MM.1S (cell line): Measurements from ENCODE around the gene CEP250.

Experiments used
- DNase-seq: peaks from one replicate; pipeline ENCODE4 v3.0.0-alpha.2; 2015
- H2AFZ ChIP-seq: fragments of 300-600 bp; sonication (generic); 2 replicates; pipeline ENCODE4 v1.6.0; 2016; ENCODE audit warnings: antibody characterized with exemption, low read length
- H3F3A ChIP-seq: fragments of 300-600 bp; sonication (generic); 2 replicates; pipeline ENCODE4 v1.6.1; 2016; ENCODE audit warnings: mild to moderate bottlenecking, antibody characterized with exemption, low read length, moderate library complexity, mixed read lengths; ENCODE audit not compliant: insufficient read depth
- H3K27ac ChIP-seq: fragments of 300-600 bp; sonication (generic); 2 replicates; pipeline ENCODE4 v1.5.1; 2016; ENCODE audit warnings: mild to moderate bottlenecking, low read length
- H3K27me3 ChIP-seq: fragments of 300-600 bp; sonication (generic); replicated peaks from 2 replicates; pipeline ENCODE4 v1.6.0; 2016; ENCODE audit warnings: low read length; ENCODE audit not compliant: insufficient read depth
- H3K36me3 ChIP-seq: fragments of 300-600 bp; sonication (generic); replicated peaks from 2 replicates; pipeline ENCODE4 v1.6.1; 2016; ENCODE audit warnings: mild to moderate bottlenecking, low read length, mixed read lengths; ENCODE audit not compliant: insufficient read depth
- H3K4me1 ChIP-seq: fragments of 300-600 bp; sonication (generic); 2 replicates; pipeline ENCODE4 v1.6.1; 2016; ENCODE audit warnings: low read length, mixed read lengths
- H3K4me2 ChIP-seq: fragments of 300-600 bp; sonication (generic); 2 replicates; pipeline ENCODE4 v1.6.0; 2016; ENCODE audit warnings: low read depth, low read length
- H3K4me3 ChIP-seq: fragments of 300-600 bp; sonication (generic); 2 replicates; pipeline ENCODE4 v1.5.1; 2016; ENCODE audit warnings: low read length, mixed read lengths
- H3K79me2 ChIP-seq: fragments of 300-600 bp; sonication (generic); 2 replicates; pipeline ENCODE4 v1.6.1; 2016; ENCODE audit warnings: mixed run types, low read length, mixed read lengths
- H3K9ac ChIP-seq: fragments of 300-600 bp; sonication (generic); 2 replicates; pipeline ENCODE4 v1.6.1; 2016; ENCODE audit warnings: low read length, mixed read lengths
- H3K9me2 ChIP-seq: fragments of 300-600 bp; sonication (generic); replicated peaks from 2 replicates; pipeline ENCODE4 v1.6.1; 2016; ENCODE audit warnings: mild to moderate bottlenecking, low read length, mixed read lengths; ENCODE audit not compliant: insufficient read depth
- H3K9me3 ChIP-seq: fragments of 300-600 bp; sonication (generic); replicated peaks from 2 replicates; pipeline ENCODE4 v1.6.1; 2016; ENCODE audit warnings: mild to moderate bottlenecking, low read length, mixed read lengths; ENCODE audit not compliant: insufficient read depth
- H4K20me1 ChIP-seq: fragments of 300-600 bp; sonication (generic); 2 replicates; pipeline ENCODE4 v1.6.1; 2016; ENCODE audit warnings: mild to moderate bottlenecking, low read length, moderate library complexity, mixed read lengths; ENCODE audit not compliant: insufficient read depth
- EZH2 ChIP-seq: fragments of 300-600 bp; sonication (generic); optimal IDR thresholded peaks from 2 replicates; pipeline ENCODE3; 2017; ENCODE audit warnings: low read depth, mild to moderate bottlenecking, antibody characterized with exemption, low read length, mixed read lengths
- EZH2phosphoT487 ChIP-seq: fragments of 300-600 bp; sonication (generic); IDR thresholded peaks from 2 replicates; pipeline ENCODE4 v1.6.1; 2018; ENCODE audit warnings: antibody characterized with exemption, low read length
- TF ChIP-seq, protein P1 (sequence below): fragments of 300-600 bp; sonication (generic); IDR thresholded peaks from 2 replicates; pipeline ENCODE4 v1.5.1; 2016; ENCODE audit warnings: antibody characterized with exemption, low read length, mixed read lengths

Gene CEP250

GRCh38 chr20:35562541-35563110 lies 107.2 kb downstream of the CEP250 start:
- no peak for DNase-seq
- Histone ChIP-seq H3K27me3 (no peaks in the 10 kb centered on the region), H4K20me1 (no peaks in the 10 kb centered on the region), H3K4me3 (no peak overlapping the region), H3K79me2 (no peaks in the 10 kb centered on the region), H3K36me3 (no peaks in the 10 kb centered on the region), H3K4me2 (no peak overlapping the region), H3F3A (no peaks in the 10 kb centered on the region), H3K4me1 (no peaks in the 10 kb centered on the region), H3K9me3 (no peaks in the 10 kb centered on the region), H3K9ac (no peak overlapping the region), H3K9me2 (no peaks in the 10 kb centered on the region), H2AFZ (no peak overlapping the region), H3K27ac (no peak overlapping the region)
- TF ChIP-seq, protein P1, sequence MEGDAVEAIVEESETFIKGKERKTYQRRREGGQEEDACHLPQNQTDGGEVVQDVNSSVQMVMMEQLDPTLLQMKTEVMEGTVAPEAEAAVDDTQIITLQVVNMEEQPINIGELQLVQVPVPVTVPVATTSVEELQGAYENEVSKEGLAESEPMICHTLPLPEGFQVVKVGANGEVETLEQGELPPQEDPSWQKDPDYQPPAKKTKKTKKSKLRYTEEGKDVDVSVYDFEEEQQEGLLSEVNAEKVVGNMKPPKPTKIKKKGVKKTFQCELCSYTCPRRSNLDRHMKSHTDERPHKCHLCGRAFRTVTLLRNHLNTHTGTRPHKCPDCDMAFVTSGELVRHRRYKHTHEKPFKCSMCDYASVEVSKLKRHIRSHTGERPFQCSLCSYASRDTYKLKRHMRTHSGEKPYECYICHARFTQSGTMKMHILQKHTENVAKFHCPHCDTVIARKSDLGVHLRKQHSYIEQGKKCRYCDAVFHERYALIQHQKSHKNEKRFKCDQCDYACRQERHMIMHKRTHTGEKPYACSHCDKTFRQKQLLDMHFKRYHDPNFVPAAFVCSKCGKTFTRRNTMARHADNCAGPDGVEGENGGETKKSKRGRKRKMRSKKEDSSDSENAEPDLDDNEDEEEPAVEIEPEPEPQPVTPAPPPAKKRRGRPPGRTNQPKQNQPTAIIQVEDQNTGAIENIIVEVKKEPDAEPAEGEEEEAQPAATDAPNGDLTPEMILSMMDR, result no peak
- no peak for TF ChIP-seq EZH2
- TF ChIP-seq EZH2phosphoT487, result no peak

DNA sequence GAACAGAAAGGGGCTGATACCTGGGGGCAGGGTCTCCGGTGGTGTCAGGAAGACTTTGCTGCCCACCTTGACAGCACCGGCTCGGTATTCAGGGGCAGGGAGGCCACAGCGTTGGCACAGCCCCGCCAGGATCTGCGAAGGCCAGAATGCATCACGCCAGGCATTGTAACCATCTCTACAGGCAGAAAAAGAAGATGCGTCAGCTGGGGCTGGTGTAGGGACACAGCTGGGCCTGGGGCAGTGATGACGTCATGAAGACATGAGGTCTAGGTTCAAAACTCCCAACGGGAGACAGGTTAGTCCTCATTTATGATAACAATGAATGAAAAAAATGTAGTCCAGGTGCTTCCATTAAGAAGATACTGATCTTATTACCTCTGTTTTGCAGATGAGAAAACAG lies 108.4 kb downstream of the CEP250 start:
- no peak for DNase-seq
- H4K20me1 ChIP-seq, result no peaks in the 10 kb centered on the region
- no peak overlapping the region for H3K27ac ChIP-seq
- H3K4me1 ChIP-seq, result no peaks in the 10 kb centered on the region
- no peaks in the 10 kb centered on the region for H3F3A ChIP-seq
- no peak overlapping the region for H3K9ac ChIP-seq
- H3K79me2 ChIP-seq, result no peaks in the 10 kb centered on the region
- H3K4me3 ChIP-seq, result no peak overlapping the region
- H3K36me3 ChIP-seq, result no peaks in the 10 kb centered on the region
- no peaks in the 10 kb centered on the region for H3K9me2 ChIP-seq
- no peaks in the 10 kb centered on the region for H3K9me3 ChIP-seq
- TF ChIP-seq EZH2, result no peak
- H3K4me2 ChIP-seq, result no peak overlapping the region
- no peak overlapping the region for H2AFZ ChIP-seq
- no peaks in the 10 kb centered on the region for H3K27me3 ChIP-seq

GRCh38 chr20:35564905-35565304 lies 109.5 kb downstream of the CEP250 start:
- H3K79me2 ChIP-seq, result no peaks in the 10 kb centered on the region
- H3K9me2 ChIP-seq, result no peaks in the 10 kb centered on the region
- H3K9ac ChIP-seq, result no peak overlapping the region
- H3F3A ChIP-seq, result no peaks in the 10 kb centered on the region
- no peaks in the 10 kb centered on the region for H3K4me1 ChIP-seq
- H3K36me3 ChIP-seq, result no peaks in the 10 kb centered on the region
- H4K20me1 ChIP-seq, result no peaks in the 10 kb centered on the region
- no peak overlapping the region for H2AFZ ChIP-seq
- TF ChIP-seq, protein P1, result no peak
- TF ChIP-seq EZH2 (no peak), EZH2phosphoT487 (no peak)
- H3K4me3 ChIP-seq, result no peak overlapping the region
- H3K4me2 ChIP-seq, result no peak overlapping the region
- no peak for DNase-seq
- H3K9me3 ChIP-seq, result no peaks in the 10 kb centered on the region
- no peak overlapping the region for H3K27ac ChIP-seq
- H3K27me3 ChIP-seq, result no peaks in the 10 kb centered on the region

DNA sequence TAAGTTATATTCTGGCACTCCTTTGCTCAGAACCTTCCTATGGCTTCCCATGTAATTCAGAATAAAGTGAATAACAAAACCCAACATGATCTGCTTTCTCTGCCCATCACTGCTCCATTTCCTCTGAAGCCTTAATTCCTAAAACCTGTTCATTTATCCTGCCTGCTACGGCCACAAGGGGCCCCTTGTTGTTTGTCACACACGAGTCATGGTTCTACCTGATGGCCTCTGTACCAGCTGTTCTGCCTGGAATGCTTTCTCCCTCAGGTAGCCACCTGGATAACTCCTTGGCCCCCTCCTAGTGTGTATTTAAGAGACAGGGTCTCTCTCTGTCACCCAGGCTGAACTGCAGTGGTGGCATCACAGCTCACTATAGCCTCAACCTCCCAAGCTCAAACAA lies 113.2 kb downstream of the CEP250 start:
- Histone ChIP-seq H3K36me3 (no peaks in the 10 kb centered on the region), H3K9me3 (no peaks in the 10 kb centered on the region), H3K9ac (no peak overlapping the region), H3K27me3 (no peaks in the 10 kb centered on the region), H3F3A (no peaks in the 10 kb centered on the region), H3K4me2 (no peak overlapping the region), H3K79me2 (no peaks in the 10 kb centered on the region), H3K27ac (no peak overlapping the region), H2AFZ (no peak overlapping the region), H3K4me3 (no peak overlapping the region), H3K4me1 (no peaks in the 10 kb centered on the region), H4K20me1 (no peaks in the 10 kb centered on the region), H3K9me2 (no peaks in the 10 kb centered on the region)
- TF ChIP-seq, protein P1, result peak; percentile 33
- TF ChIP-seq EZH2phosphoT487, result no peak
- peak; percentile 42 for DNase-seq
